Glomerular endothelial cell (primary cell): ENCODE results near the gene KXD1. TPM values are rescaled to one million over a fixed set of nuclear protein-coding genes. Genes with fewer than 3 reads are reported as not detected.
"Not testable (repeated sequence)": the region's sequence is repeated elsewhere in the genome, so short reads cannot be mapped to it uniquely, and the experiment has no call there.

Experiments
- DNase-seq: peaks from one replicate; pipeline ENCODE4 v3.0.0-alpha.2; 2011; ENCODE audit warnings: low read depth, low spot score; ENCODE audit errors: extremely low read depth
- total RNA-seq: library from RNA; depleted of rRNA; stranded (reverse); fragments of >200 nt; gene quantifications from 2 replicates; pipeline ENCODE4 v1.2.3, GENCODE V29; 2015

Gene KXD1
- total RNA-seq, 1 donor from 2014 or later = 155 TPM

DNA sequence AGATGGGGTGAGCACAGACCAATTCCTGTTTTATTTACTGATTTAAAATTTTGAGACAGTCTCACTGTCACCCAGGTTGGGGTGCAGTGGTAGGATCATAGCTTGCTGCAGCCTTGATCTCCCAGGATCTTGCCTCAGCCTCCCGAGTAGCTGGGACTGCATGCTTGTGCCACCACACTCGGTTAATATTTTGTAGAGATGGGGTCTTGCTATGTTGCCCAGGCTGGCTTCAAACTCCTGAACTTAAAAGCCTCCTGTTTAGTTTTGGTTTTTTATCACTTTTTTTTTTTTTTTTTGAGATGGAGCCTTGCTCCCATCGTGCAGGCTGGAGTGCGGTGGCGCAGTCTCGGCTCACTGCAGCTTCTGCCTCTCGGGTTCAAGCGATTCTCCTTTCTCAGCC, 18.7 kb downstream of the KXD1 start:
- DNase-seq = no peak

DNA sequence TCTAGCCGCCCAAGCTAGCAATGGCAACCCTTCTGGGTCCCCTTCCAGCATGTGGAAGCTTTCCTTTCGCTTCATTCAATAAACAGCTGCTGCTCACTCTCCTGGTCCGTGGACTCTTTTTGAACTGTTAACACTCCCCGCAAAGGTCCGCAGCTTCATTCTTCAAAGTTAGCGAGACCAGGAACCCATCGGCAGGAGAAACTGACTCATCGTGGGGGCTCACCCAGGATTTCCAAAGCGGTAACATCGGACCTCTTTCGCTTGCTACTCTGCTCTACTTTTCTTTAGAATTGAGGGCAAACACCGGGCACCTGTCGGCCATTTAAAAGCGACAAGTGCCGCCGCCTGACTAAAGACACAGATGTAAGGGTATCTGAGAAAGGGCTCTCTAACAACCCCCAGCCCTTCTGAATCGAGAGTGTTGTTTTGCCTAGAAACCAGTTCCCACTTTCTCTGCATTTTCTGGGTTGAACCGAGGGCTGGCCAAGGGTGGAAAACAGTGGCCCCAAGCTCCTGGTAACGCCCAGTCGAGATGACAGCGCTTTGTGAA, 19.8 kb downstream of the KXD1 start:
- DNase-seq = no peak

DNA sequence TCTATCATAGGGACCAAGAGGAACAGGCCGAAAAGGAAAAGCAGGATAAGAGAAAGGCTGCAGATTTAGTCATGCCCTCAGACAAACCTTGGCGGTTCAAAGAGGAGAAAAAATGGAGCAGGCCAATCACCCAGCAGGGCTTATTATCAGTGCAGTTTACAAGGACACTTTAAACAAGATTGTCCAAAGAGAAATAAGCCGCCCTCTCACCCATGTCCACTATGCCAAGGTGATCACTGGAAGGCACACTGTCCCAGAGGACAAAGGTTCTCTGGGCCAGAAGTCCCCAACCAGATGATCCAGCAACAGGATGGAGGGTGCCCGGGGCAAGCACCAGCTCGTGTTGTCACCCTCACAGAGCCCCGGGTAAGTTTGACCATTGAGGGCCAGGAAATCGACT, 22.6 kb downstream of the KXD1 start:
- no peak for DNase-seq

DNA sequence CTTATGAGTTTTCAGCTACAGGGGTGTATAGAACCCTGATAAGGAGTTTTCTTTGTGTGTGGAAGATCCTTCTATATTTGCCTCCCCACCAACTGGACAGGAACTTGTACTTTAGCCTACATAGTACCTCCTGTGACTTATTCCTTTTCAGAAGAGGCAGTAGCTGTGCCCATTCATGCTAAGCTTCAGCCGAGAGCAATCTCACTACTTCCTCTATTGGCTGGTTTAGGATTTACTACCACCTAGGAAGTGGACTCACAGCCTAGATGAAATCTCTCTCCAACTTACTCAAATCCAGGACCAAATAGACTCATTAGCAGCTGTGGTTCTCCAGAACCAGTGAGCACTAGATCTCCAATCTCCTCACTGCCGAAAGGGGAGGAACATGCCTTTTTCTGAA, 28.6 kb downstream of the KXD1 start:
- DNase-seq = no peak

DNA sequence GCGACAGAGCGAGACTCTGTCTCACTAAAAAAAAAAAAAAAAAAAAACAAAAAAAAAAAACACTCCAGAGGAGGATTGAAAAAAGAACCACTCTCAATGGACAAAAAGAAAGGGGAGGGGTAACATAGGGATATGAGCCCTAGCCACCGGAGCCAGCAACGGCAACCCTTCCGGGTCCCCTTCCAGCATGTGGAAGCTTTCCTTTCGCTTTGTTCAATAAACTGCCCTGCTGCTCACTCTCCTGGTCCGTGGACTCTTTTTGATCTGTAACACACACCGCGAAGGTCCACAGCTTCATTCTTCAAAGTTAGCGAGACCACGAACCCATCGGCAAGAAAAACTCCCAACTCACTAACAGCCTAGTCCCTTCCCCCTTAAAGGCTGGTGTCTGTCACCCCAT, 29.9 kb downstream of the KXD1 start:
- no peak for DNase-seq

DNA sequence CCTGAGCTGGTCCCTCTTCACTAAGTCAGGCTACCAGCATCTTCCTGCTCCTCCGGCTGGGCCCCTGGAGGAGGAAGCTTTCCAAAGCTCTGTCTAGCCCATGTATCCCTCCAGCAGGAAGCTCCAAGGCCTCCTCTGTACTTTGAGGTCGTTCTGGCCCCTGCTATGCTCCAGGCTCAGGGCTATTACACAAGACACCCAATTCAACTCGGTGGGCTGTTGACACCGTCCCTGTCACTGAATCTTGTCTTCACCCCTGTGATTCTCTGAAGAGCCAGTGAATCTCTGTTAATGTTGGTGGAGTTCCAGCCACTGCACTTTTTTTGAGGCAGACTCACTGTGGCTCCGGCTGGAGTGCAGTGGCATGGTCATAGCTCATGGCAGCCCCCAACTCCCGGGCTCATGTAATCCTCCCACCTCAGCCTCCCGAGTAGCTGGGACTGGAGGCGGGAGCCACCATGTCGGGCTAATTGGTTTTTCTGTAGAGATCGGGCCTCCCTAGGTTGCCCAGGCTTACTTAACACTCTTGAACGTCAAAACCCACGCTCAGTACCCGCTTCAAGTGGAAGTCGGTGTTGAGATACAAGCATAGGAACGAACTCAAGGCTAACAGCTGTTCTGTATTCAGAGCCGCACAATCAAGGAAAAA, 30.4 kb downstream of the KXD1 start:
- no peak for DNase-seq

DNA sequence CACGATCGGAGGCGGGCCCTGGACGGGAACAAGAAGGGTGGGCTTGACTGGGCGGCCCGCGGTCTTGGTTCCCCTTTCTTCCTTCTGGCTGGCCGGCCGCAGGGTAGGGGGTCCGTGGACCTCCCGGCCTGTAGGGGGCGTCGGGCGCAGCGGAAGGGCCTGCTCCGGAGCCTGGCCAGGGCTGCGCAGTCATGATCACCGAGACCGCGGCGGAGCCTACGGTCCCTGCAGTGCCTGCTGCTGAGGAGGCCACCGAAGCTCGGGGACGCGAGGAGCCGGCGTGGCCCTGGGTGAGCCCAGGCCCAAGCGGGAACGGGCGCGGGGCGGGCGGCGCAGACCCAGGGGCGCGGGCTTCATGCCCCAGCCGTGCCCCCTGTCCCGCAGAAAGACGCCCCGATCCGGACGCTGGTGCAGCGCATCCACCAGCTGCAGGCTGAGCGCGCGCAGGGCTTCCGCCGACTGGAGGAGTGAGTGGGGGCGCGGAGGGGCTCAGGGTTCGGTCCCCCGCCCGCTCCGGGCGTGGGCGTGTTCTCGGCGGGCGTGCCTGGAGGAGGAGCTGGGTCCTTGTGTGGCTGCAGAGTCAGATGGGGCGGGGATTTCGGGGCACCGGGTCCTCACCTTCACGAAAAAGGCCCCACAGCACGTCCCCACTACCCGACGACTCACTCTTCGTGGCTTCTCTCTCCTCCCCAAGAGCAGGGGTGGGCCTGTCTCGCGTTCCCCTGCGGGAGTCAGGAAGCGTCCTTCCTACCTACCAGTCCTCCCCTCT, 31.1 kb downstream of the KXD1 start, which contains the start of gene REX1BD:
REX1BD (plus strand) TSS at position 188 of the 769 bp plus-strand sequence; CDS start at position 192, 4 bp downstream.
- no peak for DNase-seq

DNA sequence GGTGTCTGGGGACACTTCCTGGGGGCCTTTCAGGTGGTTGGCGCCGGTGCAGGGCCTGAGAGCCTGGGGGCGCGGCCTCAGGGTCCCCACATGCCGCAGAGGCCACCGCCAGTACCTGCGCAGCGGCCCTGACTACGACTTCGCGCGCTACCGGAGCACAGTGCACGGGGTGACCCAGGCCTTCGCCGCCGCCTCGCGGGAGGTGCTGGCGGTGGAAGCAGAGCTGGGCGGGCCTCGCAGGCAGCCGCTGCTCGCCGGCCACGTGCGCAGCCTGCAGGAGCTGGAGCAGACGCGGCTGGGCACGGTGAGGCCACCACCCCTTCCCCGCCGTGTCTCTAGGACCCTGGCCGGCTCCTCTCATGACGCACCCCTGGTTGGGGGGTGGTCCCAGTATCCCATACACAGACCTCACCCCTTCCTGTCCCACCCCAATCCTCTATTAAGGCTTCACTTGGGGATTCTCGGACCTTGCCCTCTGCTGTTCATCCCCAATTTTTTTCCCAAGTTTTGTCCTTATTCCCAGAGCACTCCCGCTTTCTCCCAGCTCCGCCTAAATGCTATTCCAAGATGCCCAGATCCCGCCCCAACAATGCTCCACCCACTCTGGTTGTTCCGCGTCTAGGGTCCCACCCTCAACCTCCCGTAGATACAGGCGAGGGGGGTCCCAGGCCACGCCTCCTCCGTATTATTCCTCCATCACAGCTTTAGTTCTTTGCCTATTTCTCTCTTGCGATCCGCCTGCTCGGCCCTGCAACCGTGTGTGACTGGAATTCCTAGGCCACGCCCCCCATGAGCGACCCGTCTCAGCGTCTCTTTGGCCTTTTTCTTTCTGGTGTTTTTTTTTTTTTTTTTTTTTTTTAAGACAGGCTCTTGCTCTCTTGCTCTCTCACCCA, 32.0 kb downstream of the KXD1 start:
- DNase-seq = no peak

DNA sequence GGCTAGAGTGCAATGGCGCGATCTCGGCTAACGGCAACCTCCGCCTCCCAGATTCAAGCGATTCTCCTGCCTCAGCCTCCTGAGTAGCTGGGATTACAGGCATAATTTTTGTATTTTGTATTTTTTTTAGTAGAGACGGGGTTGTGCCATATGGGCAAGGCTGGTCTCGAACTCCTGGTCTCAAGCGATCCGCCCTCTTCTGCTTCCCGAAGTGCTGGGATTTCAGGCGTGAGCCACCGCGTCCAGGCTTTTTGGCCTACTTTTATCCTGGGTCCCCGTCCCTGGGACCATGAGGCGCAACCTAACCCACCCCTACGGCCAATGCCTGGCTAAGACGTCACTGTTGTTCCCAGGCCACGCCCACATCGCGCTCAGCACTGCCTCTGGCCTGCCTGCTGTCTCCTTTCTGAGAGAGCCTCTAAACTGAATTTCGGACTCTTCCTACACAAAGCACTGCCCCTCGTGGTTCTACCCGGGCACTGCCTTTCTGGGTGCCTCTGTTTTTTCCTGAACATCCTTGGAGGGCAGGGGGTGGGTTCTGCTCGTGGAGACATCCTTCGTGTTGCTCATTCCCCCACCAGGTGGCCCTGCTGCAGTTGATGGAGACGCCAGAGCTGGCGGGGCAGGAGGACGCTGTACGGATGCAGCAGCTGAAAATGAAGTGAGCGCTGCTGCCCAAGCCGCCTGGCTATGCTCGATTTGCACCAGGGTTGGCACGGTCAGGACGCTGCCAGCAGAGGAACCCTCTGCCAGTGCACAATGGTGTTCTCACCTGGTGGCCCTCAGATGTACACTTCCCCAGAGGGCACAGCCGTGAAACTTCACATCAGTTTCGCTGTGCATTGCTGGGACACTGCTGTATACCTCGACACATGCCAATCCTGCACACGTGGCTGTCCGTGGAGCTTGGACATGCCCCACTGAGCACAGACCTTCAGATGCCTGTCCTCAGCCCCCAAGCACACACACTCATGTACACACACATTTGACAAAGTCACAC, 32.9 kb downstream of the KXD1 start:
- no peak for DNase-seq

DNA sequence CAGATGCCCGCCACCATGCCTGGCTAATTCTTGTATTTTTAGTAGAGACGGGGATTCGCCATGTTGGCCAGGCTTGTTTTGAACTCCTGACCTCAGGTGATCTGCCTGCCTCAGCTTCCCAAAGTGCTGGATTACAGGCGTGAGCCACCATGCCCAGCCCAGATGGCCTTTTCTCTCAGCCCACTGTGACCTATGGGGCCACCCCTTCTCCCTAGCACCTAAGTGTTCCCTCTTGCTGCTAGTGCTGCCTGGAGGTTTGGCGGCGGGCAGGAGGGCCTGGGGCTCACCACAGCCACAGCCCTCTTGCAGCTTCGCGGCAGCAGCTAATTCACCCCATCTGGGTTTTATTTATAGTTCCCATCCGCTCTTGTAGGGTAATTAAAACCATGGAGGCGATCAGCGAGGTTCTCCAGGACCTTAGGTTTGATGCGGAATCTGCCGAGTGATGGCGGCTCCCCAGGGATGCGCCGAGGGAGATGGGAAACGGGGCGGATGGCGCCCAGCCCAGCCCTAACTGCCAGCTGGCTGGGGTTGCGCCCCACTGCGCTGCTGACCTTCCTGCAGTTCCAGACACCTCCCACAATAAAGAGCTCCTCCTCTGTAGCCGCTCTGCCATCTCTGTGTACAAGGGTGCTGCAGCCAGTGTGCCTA, 34.2 kb downstream of the KXD1 start:
- DNase-seq = no peak

DNA sequence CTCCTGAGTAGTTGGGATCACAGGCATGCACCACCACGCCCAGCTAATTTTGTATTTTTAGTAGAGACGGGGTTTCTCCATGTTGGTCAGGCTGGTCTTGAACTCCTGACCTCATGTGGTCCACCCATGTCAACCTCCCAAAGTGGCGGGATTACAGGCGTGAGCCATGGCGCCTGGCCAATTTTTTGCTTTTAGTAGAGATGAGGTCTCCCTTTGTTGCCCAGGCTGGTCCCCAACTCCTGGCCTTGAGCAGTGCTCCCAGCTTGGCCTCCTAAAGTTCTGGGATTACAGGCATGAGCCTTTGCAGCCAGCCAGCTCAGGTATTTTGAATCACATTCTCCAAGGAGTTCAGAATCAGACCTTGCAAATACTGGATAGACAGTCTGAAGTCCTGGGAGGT, 35.1 kb downstream of the KXD1 start:
- DNase-seq = not testable (repeated sequence)

DNA sequence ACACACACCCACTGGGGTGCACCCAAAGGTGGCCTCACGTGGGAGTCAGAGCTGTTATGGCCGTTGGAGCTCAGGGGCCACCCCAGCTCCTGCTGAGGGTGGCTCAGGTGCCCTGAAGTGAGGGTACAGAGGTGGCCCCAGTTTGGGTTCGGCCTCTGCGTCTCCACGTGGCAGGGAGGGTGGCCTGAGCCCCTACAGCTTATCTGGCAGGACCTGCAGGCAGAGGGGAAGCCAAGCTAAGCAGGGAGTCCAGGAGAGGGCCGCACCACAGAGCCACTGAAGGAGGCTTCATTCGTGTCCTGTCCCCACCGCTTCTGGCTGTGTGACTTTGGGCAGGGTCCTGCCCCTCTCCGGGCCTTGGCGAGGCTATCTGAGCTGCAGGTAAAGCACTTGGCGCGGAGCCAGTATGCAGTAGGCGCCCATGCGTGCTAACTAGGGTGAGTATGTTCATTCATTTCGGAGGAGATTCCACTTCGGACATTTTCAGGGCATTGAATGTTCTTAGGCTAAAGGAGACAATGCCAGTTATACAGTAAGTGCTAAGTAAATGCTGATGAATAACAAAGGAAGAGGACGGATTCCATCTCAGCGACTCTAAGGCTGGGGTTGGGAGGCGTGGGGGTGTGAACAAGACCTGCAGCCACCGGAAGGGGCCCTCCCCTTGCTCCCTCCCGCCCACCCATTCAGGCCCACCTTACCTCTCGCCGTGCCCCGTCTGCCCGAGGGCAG, 35.9 kb downstream of the KXD1 start:
- no peak for DNase-seq

DNA sequence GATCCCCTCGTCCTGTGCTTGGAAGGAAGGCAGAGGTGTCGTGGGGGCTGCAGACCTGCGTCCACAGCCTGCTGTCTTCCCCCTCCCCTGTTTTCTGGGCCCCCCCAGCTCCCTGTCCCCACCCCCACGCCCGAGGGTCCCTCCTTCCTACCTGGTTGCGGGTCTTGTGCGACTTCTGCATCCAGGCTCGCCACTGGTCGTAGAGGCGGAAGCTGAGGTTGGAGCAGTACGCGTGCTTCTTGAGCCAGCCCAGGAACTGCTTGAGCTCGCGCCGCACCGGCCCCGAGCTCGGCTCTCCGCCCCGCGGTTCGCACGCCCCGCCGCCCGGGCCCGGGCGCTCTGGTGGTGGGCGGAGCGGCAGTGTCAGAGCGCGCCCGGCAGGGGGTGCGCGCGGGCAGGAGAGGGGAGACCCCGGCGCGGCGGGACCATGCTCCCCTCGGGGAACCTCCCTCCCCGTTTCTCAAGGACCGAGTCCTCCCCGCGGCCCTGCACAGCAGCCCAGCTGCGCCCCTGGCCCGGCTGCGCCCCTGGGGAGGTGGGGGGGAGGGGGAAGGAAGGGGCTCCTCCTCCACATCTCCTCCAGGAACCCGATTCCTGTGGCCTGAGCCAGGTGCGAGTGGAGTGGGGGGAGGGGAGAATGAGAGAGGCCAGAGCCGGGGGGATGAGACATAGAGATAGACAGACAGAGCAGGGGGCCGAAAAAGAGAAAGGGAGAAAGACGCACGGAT, 36.6 kb downstream of the KXD1 start:
- no peak for DNase-seq

DNA sequence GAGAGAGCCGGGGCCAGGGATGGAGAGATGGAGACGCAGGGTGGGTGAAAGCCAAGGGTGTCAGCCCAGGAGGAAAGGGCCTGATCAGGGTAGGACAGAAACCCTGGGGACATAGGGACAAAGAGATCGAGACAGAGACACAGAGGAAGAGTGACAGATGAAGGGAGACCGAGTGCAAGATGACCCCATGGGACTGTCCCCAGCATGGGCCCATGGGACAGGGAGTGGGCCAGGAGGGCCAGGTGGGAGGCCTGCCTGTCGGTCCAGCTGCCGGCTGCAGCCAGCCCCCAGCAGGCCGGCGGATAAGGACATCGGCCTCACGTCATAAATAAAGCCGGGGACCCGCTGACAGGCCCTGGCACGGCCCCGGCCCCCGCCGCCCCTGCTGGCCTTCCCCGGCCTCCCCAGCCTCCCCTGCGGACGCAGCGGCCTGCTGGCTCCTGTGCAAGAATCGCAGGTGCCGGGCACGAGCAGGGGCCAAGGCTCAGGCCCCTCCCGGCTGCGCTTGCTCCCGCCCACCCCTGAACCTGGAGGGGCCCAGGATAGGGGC, 37.2 kb downstream of the KXD1 start:
- DNase-seq = no peak

DNA sequence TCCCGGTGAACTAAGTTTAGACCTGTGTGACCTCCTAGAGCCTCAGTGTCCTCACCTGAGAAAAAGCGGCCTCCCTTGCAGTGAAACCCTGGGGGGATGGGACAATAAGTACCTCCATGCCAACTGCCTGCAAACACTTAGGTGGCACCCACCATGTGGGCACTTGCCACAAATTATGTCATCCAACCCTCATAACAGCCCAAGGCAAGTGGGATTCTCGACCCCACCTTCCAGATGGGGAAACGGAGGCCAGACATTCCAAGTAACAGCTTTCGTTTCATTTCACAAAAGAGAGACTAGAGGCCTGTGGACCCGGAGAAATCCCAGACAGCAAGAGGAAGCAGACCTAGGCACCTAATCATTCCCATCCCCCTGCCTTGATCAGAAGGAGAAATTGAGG, 37.8 kb downstream of the KXD1 start:
- DNase-seq = no peak

DNA sequence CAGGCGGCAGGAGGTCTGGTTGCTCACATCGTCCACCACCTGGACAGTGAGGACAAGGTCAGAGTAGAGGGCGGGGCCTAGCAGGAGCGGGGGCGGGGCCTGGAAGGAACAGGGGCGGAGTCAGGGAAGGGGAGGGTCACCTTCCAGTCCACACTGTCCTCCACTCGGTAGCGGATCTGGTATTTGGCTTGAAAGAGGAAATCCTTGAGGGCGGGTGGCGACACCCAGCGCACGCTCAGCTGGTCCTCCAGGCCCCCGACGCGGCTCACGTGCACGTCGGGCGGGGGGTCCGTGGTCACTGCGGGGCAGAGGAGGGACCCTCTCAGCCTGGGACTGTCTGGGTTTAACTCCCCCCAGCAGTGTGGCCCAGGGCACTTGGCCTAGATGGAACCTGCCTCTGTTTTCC, 39.1 kb downstream of the KXD1 start:
- no peak for DNase-seq

DNA sequence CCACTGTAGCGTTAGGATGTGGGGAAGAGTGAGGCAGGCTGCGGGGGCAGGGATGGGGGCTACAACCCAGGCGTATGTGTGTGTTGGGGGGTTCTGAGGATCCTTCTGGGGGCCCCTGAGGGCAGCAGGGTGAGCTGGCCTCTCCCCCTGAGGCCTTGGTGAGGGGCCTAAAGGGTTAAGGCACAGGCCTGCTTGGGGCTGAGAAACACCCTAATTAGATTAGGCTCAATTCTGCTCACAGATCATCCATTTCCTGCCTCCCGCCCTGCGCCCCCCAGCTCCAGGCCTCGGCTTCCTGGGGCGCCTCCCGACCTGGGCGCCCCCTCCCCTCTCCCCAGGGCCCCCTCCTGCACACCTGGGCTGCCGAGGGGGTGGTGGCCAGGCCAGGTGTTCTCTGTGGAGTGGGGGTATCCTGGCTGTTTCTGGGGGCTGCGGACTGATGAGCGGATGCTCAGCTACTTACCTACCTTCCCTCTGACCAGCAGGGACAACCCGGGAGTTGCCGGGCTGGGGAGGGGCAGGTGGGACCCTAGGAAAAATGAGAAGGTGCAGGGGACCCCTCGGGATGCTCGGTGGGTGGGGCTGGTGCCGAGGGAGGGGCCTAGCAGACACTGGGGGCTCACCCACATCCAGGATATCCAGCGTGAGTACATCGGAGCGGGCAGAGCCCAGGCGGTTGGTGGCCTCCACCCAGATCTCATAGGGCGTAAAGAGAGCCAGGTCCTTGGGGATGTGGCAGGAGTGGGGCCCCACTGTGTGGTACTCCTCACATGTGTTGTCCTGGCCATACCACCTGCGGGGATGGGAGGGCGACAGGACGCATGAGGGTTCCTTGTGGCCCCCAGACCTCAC, 40.4 kb downstream of the KXD1 start:
- no peak for DNase-seq
